ENCODE results near the gene RAB31.

DNA sequence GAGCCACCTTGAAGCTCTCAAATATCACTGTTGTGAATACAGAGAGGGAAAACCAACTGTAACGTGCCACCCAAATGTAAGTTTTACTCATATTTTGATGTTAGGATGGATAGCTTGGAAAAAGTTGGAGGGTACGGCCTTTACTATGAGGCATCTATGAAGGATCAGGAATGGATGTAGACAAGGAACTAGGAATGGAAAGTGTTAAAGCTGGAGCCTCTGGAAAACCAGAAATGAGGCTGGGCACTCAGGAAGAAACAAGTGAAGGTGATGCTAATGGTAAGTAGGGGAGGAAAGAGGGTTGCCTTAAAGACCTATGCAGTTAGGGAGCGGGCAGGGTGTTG, 177.9 kb downstream of the RAB31 start:
- TF ChIP-seq, protein P1, sequence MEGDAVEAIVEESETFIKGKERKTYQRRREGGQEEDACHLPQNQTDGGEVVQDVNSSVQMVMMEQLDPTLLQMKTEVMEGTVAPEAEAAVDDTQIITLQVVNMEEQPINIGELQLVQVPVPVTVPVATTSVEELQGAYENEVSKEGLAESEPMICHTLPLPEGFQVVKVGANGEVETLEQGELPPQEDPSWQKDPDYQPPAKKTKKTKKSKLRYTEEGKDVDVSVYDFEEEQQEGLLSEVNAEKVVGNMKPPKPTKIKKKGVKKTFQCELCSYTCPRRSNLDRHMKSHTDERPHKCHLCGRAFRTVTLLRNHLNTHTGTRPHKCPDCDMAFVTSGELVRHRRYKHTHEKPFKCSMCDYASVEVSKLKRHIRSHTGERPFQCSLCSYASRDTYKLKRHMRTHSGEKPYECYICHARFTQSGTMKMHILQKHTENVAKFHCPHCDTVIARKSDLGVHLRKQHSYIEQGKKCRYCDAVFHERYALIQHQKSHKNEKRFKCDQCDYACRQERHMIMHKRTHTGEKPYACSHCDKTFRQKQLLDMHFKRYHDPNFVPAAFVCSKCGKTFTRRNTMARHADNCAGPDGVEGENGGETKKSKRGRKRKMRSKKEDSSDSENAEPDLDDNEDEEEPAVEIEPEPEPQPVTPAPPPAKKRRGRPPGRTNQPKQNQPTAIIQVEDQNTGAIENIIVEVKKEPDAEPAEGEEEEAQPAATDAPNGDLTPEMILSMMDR (IDR thresholded peaks at IDR 0.05), result no peak
- TF ChIP-seq POLR2A (IDR thresholded peaks at IDR 0.05), result no peak

All from testis (tissue), 2 donors.